ENCODE measurements around the gene ANKRD13A.

GRCh38 chr12:110010853-110011723, 11.9 kb downstream of the ANKRD13A start:
- TF ChIP-seq POLR2A (IDR thresholded peaks at IDR 0.05) (no peak), CTCF (IDR thresholded peaks at IDR 0.05) (no peak)

All from breast epithelium (tissue), 3 donors.